HepG2 (cell line): ENCODE measurements around the gene EGLN1. TPM values are rescaled to one million over a fixed set of nuclear protein-coding genes. Genes with fewer than 3 reads are reported as not detected.
A peak's percentile ranks its signal among the peaks of the same experiment; 100 is the strongest.

Source experiments
- DNMT3B ChIP-seq: conservative IDR thresholded peaks from 2 replicates; pipeline ENCODE4 v1.6.1; 2016; ENCODE audit warnings: missing biosample characterization, control low read depth
- ERF ChIP-seq: IDR thresholded peaks from 2 replicates; pipeline ENCODE4 v1.6.1; 2018; ENCODE audit warnings: missing biosample characterization, missing genetic modification reagents
- FOXP4 ChIP-seq: sonication (generic); formaldehyde crosslinking; IDR thresholded peaks from 2 replicates; pipeline ENCODE4 v1.4.0; 2020; ENCODE audit warnings: missing genetic modification reagents
- KDM5B ChIP-seq: sonication (generic); formaldehyde crosslinking; IDR thresholded peaks from 2 replicates; pipeline ENCODE4 v1.4.0; 2020; ENCODE audit warnings: missing genetic modification reagents, mild to moderate bottlenecking, borderline replicate concordance
- MTA1 ChIP-seq: sonication (generic); formaldehyde crosslinking; IDR thresholded peaks from 2 replicates; pipeline ENCODE4 v1.4.0; 2020; ENCODE audit warnings: missing genetic modification reagents, mild to moderate bottlenecking, borderline replicate concordance
- MXI1 ChIP-seq: IDR thresholded peaks from 3 replicates; pipeline ENCODE4 v1.6.1; 2012; ENCODE audit warnings: low read depth, low read length, inconsistent platforms, borderline replicate concordance
- NCOA5 ChIP-seq: sonication (generic); formaldehyde crosslinking; IDR thresholded peaks from 2 replicates; pipeline ENCODE4 v1.4.0; 2020; ENCODE audit warnings: missing genetic modification reagents
- NFE2 ChIP-seq: sonication (generic); formaldehyde crosslinking; IDR thresholded peaks from 2 replicates; pipeline ENCODE4 v1.4.0; 2020; ENCODE audit warnings: missing genetic modification reagents
- NFYC ChIP-seq: IDR thresholded peaks from 2 replicates; pipeline ENCODE4 v1.6.1; 2016; ENCODE audit warnings: missing genetic modification reagents, missing compliant biosample characterization
- PHF20 ChIP-seq: sonication (generic); formaldehyde crosslinking; IDR thresholded peaks from 2 replicates; pipeline ENCODE4 v1.5.0; 2020; ENCODE audit warnings: mild to moderate bottlenecking, missing genetic modification reagents
- SRSF1 ChIP-seq: fragments of 200-400 bp; formaldehyde crosslinking; optimal IDR thresholded peaks from 2 replicates; pipeline ENCODE3; 2017; ENCODE audit warnings: mild to moderate bottlenecking, low read depth, low read length, moderate library complexity
- SUZ12 ChIP-seq: fragments of 150-350 bp; IDR thresholded peaks from 2 replicates; pipeline ENCODE4 v1.6.1; 2014; ENCODE audit warnings: low read depth, low read length
- TEF ChIP-seq: sonication (generic); formaldehyde crosslinking; IDR thresholded peaks from 2 replicates; pipeline ENCODE4 v1.5.0; 2020; ENCODE audit warnings: missing genetic modification reagents
- ZBTB1 ChIP-seq: sonication (generic); formaldehyde crosslinking; IDR thresholded peaks from 2 replicates; pipeline ENCODE4 v1.4.0; 2020; ENCODE audit warnings: missing genetic modification reagents, borderline replicate concordance
- ZBTB39 ChIP-seq: sonication (generic); formaldehyde crosslinking; IDR thresholded peaks from 2 replicates; pipeline ENCODE4 v1.5.0; 2020; ENCODE audit warnings: missing genetic modification reagents
- ZNF235 ChIP-seq: sonication (generic); formaldehyde crosslinking; IDR thresholded peaks from 2 replicates; pipeline ENCODE4 v1.8.1; 2023; ENCODE audit warnings: mild to moderate bottlenecking, missing genetic modification reagents, borderline replicate concordance
- ZNF275 ChIP-seq: sonication (generic); formaldehyde crosslinking; IDR thresholded peaks from 2 replicates; pipeline ENCODE4 v1.8.0; 2022; ENCODE audit warnings: missing genetic modification reagents, mild to moderate bottlenecking, inconsistent platforms, borderline replicate concordance
- ZNF556 ChIP-seq: sonication (generic); formaldehyde crosslinking; IDR thresholded peaks from 2 replicates; pipeline ENCODE4 v1.4.0; 2020; ENCODE audit warnings: mild to moderate bottlenecking, missing genetic modification reagents, borderline replicate concordance
- ZNF558 ChIP-seq: sonication (generic); formaldehyde crosslinking; IDR thresholded peaks from 2 replicates; pipeline ENCODE4 v1.9.0; 2022; ENCODE audit warnings: mild to moderate bottlenecking, missing genetic modification reagents, borderline replicate concordance
- ZNF670 ChIP-seq: sonication (generic); formaldehyde crosslinking; IDR thresholded peaks from 2 replicates; pipeline ENCODE4 v1.8.0; 2022; ENCODE audit warnings: mild to moderate bottlenecking, missing genetic modification reagents, borderline replicate concordance
- ZNF724P ChIP-seq: sonication (generic); formaldehyde crosslinking; IDR thresholded peaks from 2 replicates; pipeline ENCODE4 v1.8.0; 2022; ENCODE audit warnings: missing genetic modification reagents, borderline replicate concordance
- ZNF782 ChIP-seq: sonication (generic); formaldehyde crosslinking; IDR thresholded peaks from 2 replicates; pipeline ENCODE4 v1.4.0; 2020; ENCODE audit warnings: missing genetic modification reagents, mild to moderate bottlenecking, borderline replicate concordance
- ZSCAN21 ChIP-seq: sonication (generic); formaldehyde crosslinking; IDR thresholded peaks from 2 replicates; pipeline ENCODE4 v1.8.0; 2022; ENCODE audit warnings: mild to moderate bottlenecking, missing genetic modification reagents, moderate library complexity, borderline replicate concordance
- polyA plus RNA-seq, 8 experiments: library from polyadenylated mRNA; depleted of rRNA in 3 of 8; stranded (reverse) in 7 of 8; unstranded in 1 of 8; fragments of >200 nt; fragmentation: Illumina TruSeq in 4 of 8; extraction: Trizol in 4 of 8; gene quantifications; 2 replicates each; pipeline versions ENCODE4 v1.2.1 to v1.2.3, GENCODE V29; 2011 to 2016; ENCODE audit warnings: low read depth in 4 of 8, missing spikeins in 1 of 8, mixed read lengths in 1 of 8; ENCODE audit not compliant: insufficient read depth in 1 of 8
- total RNA-seq, 5 experiments: library from RNA; depleted of rRNA; stranded (reverse); fragments of >200 nt; fragmentation: Illumina TruSeq; extraction: Trizol; gene quantifications; 2 replicates each; pipeline ENCODE4 v1.2.3, GENCODE V29; 2016; ENCODE audit warnings: low read depth in 1 of 5

The EGLN1 gene
- total and polyA plus RNA-seq, 2 of the 13 experiments (the other 11 are each of a cell fraction or from before 2014, with no cell fraction given) = 34.4 to 44.1 TPM

DNA sequence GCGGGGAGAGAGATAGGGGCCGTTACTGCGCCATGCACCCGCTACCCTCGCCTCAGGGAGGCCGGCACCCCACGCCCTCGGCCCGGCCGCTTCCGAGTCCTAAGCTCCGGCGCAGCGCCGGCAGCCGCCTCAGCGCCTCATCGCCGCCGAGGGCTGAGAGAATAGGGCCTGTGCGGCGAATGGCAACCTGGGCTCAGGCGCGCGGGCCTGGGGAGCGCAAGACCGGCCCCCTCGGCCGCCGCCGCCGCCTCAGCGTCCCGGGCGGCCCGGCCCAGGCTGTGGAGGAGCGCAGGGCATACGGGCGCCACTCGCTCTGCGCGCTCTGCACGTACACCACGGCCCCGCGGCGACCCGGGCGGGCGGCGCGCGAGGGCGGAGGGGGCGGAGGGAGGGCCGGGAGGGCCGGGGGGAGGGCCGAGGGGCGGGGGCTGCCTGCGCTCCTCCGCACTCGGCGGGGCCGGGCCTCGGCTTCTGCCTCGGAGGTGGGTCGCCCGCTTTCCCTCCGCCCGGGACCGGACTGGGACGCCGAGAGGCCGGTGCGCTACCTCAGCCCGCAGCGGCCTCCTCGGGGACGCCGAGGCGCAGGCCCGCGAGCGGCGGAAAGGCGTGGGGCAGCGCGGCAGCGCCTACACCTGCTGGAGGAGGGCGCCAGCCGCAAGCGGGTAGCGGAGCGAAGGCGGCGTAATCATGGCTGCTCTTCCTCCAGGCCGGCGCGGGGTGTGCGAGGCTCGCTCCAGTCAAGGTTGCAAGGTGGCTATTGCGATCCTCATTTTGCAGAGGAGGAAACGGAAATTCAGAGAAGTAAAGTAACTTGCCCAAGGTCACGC lies at the start of gene EGLN1 (continued):
- TF ChIP-seq NCOA5 (CRISPR knock-in tag) = no peak
- TF ChIP-seq MXI1 = peak; percentile 12; the same call in 1 of the 3 replicates
- TF ChIP-seq MTA1 (CRISPR knock-in tag) = peak; percentile 74; the same call in 1 of the 2 replicates
- TF ChIP-seq SUZ12 = no peak
- peak; percentile 17 for TF ChIP-seq SRSF1
- peak; percentile 52; the same call in 1 of the 2 replicates for TF ChIP-seq ZNF235 (CRISPR knock-in tag)
- TF ChIP-seq PHF20 (CRISPR knock-in tag) = peak; percentile 57; the same call in 1 of the 2 replicates
- TF ChIP-seq KDM5B (CRISPR knock-in tag) = peak; percentile 93; the same call in 1 of the 2 replicates
- peak; percentile 84; the same call in 1 of the 2 replicates for TF ChIP-seq ZSCAN21 (CRISPR knock-in tag)
- no peak for TF ChIP-seq DNMT3B
- peak; percentile 61; the same call in 1 of the 2 replicates for TF ChIP-seq ZNF275 (CRISPR knock-in tag)
- TF ChIP-seq ZNF556 (CRISPR knock-in tag) = peak; percentile 37; the same call in 1 of the 2 replicates
- TF ChIP-seq ZNF670 (CRISPR knock-in tag) = no peak
- peak; percentile 61 for TF ChIP-seq FOXP4 (CRISPR knock-in tag)
- TF ChIP-seq ERF (CRISPR knock-in tag) = peak; percentile 77; the same call in 1 of the 2 replicates
- TF ChIP-seq NFE2 = no peak
- TF ChIP-seq ZNF782 (CRISPR knock-in tag) = no peak
- TF ChIP-seq ZNF724P (CRISPR knock-in tag) = peak; percentile 57; the same call in 1 of the 2 replicates
- no peak; the same call in 1 of the 2 replicates for TF ChIP-seq ZBTB1 (CRISPR knock-in tag)
- no peak; the same call in 1 of the 2 replicates for TF ChIP-seq TEF
- TF ChIP-seq NFYC = peak; percentile 24; the same call in 1 of the 2 replicates
- peak; percentile 54; the same call in 1 of the 2 replicates for TF ChIP-seq ZNF558 (CRISPR knock-in tag)
- TF ChIP-seq ZBTB39 (CRISPR knock-in tag) = peak; percentile 73; the same call in 1 of the 2 replicates
